Subcutaneous adipose tissue (tissue), 4 donors: ENCODE results near the gene TMIGD2. TPM values are rescaled to one million over a fixed set of nuclear protein-coding genes. Genes with fewer than 3 reads are reported as not detected.

ENCODE experiments used
- total RNA-seq, 4 donors: library from RNA; depleted of rRNA; stranded (reverse); fragments of >200 nt; gene quantifications; one replicate each; pipeline ENCODE4 v1.1.0, GENCODE V29; 2016
- TF ChIP-seq, protein P1 (sequence below): fragments of 450-650 bp; IDR thresholded peaks from one replicate; pipeline ENCODE4 v1.5.1; 2016; ENCODE audit warnings: low read depth, mild to moderate bottlenecking, control low read depth, antibody characterized with exemption, moderate library complexity

Gene TMIGD2
- total RNA-seq, 4 donors from 2014 or later: 0.34 TPM; not detected in 3

DNA sequence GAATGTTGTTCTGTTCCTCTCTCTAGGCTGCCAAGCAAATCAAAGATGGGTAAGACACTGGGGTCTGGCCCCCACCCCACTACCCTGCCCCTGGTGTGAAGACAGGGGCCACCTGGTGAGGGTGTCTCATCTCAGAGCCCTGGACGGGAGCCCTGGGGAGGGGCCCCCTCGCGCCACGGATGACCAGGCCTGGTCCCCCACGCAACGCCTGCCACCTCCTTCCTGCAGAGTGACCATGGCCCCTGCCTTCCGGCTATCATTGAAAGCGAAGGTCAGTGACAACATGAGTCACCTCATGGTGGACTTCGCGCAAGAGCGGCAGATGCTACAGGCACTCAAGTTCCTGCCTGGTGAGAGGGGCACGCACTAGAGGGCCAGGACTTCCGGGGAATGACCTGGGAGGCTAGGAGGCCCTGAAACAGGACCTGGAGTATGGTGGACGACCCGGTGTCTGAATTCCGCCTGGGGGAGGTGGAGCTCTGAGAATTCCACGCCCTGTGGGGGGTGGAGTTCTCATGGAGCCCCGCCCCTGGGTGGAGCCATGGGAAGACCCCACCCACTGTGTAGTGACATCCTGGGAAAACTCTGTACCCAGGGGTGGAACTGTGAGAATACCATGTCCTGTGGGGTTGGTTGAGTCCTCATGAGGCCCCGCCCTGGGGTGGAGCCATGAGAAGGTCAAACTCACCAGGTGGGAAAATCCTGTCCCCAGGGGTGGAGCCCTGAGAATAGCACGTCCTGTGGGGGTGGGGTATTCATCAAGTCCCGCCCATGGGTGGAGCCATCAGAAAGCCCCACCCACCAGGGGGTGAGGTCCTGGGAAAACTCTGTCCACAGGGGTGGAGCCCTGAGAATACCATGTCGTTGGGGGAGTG is 8.3 kb upstream of the TMIGD2 start:
- TF ChIP-seq, protein P1, sequence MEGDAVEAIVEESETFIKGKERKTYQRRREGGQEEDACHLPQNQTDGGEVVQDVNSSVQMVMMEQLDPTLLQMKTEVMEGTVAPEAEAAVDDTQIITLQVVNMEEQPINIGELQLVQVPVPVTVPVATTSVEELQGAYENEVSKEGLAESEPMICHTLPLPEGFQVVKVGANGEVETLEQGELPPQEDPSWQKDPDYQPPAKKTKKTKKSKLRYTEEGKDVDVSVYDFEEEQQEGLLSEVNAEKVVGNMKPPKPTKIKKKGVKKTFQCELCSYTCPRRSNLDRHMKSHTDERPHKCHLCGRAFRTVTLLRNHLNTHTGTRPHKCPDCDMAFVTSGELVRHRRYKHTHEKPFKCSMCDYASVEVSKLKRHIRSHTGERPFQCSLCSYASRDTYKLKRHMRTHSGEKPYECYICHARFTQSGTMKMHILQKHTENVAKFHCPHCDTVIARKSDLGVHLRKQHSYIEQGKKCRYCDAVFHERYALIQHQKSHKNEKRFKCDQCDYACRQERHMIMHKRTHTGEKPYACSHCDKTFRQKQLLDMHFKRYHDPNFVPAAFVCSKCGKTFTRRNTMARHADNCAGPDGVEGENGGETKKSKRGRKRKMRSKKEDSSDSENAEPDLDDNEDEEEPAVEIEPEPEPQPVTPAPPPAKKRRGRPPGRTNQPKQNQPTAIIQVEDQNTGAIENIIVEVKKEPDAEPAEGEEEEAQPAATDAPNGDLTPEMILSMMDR: no peak

DNA sequence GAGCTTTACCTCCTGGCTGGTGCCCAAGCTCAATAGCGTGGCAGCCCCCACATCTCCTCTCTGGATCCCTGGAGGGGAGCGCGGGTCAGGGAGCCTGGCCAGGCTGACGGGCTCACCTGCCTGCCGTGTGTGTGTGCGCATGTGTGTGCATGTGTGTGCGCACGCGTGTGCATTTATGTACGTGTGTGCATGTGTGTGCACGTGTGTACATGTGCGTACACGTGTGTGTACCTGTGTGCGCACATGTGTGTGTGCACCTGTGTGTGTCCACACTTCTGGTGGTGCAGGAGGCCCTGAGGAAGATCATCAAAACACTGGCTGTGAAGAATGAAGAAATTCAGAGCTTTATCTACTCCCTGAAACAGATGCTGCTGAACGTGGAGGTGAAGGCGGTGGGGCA is 3.5 kb upstream of the TMIGD2 start:
- TF ChIP-seq, protein P1: no peak

DNA sequence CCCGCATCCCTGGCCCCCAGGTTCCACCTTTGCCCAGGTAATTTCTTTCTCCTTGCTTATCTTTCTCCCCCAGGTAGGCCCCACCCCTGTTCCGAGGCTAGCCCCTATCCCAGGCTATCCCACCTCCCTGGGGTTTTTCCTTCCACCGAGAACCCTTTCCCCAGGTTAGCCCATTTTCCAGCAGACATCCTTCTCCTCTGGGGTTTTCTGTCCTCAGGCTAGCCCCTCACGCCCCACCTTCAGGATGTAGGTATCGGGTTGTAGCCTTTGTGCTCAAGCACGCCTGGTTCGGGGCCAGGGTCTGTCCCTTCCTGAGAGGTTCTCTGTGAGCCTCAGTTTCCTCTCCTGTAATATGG is 3.0 kb upstream of the TMIGD2 start:
- TF ChIP-seq, protein P1: no peak

DNA sequence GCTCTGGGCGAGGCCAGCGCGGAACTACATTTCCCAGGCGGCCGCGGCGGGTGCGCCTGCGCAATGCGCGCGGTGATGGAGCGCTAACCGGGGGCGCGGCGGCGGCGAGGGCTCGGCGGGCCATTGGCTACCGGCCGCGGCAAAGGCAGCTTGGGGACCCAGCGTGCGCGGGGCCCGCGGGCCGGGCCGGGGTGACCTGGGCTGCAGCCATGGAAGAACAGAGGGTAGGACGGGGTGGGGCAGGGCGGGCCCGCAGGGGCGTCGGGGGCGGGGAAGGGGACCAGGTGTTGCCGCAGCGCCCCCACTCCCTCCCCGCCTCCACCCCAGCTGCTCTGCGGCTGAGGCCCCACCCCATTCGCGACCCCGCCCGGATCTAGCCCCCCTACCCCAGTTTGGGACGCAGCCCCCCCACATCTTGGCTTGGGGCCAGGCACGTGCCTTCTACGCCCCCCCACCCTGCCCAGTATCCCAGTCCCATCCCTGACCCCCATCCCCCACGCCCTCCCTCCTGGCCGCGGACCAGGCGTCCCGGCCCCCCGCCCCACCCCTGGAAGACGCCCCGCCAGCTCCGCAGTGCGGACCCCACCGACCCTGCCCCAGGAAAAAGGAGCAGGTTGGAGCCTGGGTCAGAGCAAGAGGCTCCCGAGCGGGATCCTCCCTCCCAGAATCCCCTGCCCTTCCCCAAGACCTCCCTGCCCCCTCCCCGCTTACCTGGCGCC is 2.5 kb upstream of the TMIGD2 start, which contains the start of gene FSD1:
Gene FSD1 (plus strand): TSS at position 61 of the 719 bp plus-strand sequence. CDS start 149 bp downstream, at position 210.
- TF ChIP-seq, protein P1: no peak

DNA sequence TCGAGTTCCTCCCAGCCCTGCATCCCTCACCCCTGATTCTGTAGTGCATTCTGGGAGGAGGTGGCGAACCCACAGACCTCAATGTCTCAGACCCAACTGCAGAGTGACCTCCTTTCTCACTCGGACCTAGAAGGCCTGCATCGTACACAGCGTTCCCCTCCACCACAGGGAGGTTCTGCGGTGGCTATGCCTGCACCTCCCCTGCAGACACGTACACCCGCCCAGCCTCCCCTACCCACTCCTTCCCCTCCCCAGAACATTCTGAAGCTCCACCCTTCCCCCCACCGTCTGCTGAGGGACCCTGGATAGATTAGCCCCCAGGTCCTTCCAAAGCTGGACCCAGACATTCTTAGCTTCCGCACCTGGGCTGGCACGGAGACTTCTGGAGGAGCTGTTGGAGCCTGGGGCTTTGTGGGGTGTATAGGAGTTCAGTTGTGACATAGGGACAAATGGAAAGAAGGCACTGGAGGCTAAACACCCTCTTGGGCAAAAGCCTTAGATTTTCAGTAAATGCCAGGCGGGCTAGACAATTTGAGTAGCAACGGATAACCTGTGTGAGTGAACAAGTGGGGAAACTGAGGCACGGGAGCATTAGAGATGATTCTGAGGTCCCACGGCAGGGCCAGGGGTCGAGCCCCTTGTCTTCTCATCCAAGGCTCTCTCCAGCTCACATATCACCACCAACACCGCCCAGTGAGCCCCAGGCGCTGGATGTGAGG is 1.8 kb upstream of the TMIGD2 start:
- TF ChIP-seq, protein P1: no peak

DNA sequence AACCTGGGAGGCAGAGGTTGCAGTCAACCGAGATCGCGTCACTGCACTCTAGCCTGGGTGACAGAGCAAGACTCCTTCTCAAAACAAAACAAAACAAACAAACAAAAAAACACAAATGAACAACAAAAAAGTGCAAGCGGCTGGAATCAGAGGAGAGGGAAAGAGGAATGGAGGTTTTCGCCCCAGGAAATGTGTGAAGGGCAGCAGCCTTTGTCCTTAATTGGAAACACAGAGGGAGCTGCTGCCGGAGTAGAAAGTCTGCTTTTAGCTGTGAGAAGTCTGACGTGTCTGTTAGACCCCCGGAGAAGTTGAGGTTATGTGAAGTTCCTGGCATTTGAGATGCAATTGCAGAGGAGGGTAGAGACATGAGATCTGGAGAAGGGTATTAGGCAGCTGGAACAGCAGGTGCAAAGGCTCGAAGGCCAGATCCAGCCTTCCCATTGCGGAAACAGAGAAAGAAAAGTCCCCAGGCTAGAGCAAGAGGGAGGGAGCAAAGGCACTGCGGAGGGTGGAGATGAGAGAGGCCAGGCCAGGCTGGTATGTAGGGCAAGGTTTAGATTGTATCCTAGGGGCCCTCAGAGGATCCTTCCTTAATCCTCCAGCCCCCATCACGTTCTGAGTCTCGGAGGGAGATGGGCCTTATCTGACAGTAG is 473 bp downstream of the TMIGD2 start:
- TF ChIP-seq, protein P1: no peak
